HTERT RPE-1 (cell line): ENCODE measurements around the gene GLP2R.
"Not testable (repeated sequence)": the region's sequence is repeated elsewhere in the genome, so short reads cannot be mapped to it uniquely, and the experiment has no call there.

Experiments used
- in situ Hi-C: fragments of 300-500 bp; cut with MboI; formaldehyde crosslinking; loops from 4 replicates; pipeline ENCODE4 v1.14.3; 2020; ENCODE audit warnings: low sequenced_read_pairs

GLP2R gene

DNA sequence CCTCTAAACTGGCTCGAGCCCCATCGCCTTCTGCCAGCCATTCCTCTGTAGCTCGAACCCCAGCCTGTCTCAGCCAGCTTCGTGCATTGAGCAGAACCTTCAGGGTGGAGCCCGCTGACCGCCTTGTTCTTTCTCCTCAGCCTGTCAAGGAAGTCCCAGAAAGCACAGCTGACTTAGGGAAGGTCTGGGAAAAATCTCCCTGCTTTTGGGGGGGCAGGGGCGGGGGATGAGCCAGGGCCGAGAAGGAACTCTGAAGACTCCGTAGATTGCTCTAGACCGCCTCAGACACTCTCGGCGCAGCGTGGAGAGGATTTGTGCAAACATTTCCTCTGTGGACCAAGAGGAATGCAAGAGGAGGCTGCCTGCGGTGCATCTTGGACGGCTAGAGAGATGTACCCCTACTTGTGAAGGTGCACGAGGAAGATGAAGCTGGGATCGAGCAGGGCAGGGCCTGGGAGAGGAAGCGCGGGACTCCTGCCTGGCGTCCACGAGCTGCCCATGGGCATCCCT is at the start of gene GLP2R:
TSS of gene GLP2R (plus strand) at position 284 of the 510 bp plus-strand sequence. CDS start at position 424, 140 bp downstream.
- in situ Hi-C loops = no loop called here

GRCh38 chr17:9776911-9777310 is 48.8 kb upstream of the GLP2R start:
- in situ Hi-C loops = no loop called here

GRCh38 chr17:9780552-9780951 is 45.2 kb upstream of the GLP2R start:
- in situ Hi-C loops = no loop called here

DNA sequence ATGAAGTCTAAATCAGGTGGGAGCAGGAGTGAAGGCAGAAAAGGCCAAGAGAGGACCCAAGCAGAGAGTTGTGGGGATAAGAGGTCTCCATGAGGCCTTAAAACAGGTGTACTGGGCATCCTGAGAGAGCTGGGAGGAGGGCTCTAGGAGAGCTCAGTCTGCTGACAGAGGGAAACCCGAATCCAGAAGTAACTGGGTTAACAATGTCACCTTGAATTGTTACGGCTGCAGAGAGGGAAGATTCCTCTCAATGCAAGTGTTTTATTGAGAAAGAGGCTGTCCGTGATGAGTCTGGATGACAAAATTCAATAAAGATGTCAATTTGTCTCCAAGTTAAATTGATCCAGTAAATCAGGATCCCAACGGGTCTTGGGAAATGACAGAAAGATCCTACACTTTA is 42.7 kb upstream of the GLP2R start:
- in situ Hi-C loops = no loop called here

GRCh38 chr17:9783465-9783864 is 42.3 kb upstream of the GLP2R start:
- in situ Hi-C loops = not testable (repeated sequence)

GRCh38 chr17:9784544-9784943 is 41.2 kb upstream of the GLP2R start:
- in situ Hi-C loops = no loop called here

- in situ Hi-C loops = no loop called here
Observed at GRCh38 chr17:9788601-9789000, 37.1 kb upstream of the GLP2R start.

DNA sequence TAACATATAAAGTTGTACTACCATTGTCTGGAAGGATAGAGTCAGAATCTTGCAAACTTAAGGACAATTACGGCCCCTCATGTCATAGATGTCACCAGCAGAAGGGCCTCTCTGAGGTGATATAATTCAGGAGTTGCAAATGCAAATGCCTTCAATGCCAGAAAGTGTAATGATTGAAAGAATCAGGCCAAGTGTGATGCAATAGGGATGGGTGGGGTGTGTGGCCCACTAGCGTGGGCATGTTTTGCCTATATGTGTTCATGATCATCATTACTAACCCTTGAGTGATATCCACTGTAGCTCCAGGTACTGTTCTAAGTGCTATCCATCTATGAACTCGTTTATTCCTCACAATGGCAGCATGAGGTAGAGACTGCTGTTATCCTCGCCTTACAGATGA is 35.4 kb upstream of the GLP2R start:
- in situ Hi-C loops = no loop called here

DNA sequence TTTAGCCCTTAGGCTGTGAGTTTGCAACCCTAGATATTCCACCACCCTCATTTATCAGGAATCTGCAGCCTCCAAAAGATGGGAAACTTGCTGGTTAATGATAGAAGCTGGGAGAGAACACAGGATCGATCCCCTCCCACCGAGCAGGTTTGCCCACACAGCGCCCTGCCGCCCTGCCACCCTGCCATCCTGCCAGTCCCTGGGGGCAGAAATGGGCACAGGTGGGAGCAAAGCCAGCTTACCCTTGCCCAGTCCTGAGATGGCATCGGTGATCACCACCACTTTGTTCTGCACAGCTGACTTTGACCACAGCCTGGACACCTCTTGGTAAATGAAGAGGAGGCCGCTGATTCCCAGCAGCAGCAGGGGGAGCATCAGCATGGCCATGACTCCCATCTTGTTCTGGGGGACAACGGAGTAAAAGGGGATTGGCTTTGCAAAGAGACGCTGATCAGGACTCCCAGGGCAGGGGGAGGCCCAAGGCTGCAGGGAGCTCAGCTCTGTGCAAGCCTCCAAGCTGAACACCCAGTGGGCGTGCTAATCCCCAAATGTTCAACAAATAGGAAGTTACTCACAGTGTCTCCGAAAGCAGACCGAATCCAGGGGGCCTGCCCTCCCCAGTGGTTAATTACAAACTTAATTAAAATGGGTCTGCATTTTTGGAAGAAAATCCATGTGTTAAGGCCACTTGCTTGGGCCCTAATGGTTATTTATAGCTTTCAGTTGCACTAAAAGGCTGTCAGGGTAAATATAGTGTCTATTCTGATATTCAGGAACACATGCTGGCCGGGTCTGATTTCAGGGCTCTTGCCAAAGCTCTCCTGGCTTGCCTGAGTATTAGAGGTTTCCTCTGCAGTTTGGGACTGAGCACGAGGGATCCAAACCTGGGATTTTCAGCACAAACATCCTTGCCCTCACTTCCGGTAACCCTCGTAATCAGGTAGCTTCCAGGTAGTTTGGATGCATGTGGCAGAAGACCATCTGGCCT is 34.5 kb upstream of the GLP2R start, which contains the start of gene DHRS7C:
TSS of gene DHRS7C (minus strand) at position 704 of the 988 bp plus-strand sequence. CDS start at position 396, 308 bp downstream.
- in situ Hi-C loops = no loop called here

GRCh38 chr17:9792181-9792840 is 33.4 kb upstream of the GLP2R start:
- in situ Hi-C loops = no loop called here

DNA sequence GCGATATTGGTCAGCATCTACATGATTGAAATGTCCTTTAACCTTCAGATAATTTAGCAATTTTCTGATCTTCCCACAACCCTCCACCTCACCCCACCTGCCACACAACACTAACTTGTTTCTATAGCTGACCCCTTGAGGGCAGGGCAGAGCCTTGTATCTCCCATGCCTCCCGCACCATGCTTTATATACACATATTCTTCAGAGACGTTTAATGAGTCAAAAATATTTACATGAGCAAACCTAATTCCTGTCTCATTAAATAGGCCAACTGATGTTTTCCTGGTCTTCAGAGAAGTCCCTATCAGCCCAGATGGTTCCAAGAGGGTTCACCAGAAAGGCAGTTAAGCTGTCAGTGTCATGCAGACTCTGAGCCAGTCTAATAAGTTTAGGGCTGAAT is 27.7 kb upstream of the GLP2R start:
- in situ Hi-C loops = no loop called here

DNA sequence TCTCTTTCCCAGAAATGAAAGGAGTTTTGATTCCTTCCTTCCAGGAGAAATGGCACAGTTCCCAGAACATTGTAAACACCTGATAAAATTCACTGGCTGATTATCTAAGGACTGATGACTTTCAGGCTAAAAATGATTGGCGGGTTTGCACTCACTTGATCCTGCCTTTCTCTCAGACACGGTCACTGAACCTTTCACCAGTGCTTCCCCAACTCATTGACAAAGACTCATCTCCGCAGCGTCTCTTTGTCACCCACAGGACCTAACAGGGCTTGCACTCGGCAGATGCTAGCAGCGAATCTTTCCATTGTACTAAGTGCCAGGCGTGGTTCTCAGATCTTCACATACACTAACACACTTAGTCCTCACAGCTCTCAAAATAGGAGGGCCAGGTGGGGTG is 27.0 kb upstream of the GLP2R start:
- in situ Hi-C loops = no loop called here

GRCh38 chr17:9801505-9801904 is 24.2 kb upstream of the GLP2R start:
- in situ Hi-C loops = no loop called here

- in situ Hi-C loops = no loop called here
Observed at GRCh38 chr17:9802294-9802693, 23.4 kb upstream of the GLP2R start.

DNA sequence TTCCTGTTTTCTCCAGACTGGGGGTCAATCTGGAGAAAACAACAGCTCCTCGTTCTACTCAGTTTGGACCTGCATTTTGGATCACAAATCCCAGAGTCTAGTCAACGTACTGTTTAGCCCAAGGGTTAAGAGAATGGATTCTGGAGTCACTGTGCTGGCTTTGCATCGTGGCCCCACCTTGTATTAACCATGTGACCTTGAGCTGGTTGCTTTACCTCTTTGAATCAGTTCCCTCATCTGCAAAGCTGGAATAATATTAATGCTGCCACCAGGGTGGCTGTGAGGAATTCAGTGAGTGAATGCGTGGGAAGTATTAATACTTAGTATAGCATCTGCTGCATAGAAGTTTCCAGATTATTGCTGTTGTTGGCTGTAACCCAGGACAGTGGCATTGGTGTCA is 23.0 kb upstream of the GLP2R start:
- in situ Hi-C loops = no loop called here

DNA sequence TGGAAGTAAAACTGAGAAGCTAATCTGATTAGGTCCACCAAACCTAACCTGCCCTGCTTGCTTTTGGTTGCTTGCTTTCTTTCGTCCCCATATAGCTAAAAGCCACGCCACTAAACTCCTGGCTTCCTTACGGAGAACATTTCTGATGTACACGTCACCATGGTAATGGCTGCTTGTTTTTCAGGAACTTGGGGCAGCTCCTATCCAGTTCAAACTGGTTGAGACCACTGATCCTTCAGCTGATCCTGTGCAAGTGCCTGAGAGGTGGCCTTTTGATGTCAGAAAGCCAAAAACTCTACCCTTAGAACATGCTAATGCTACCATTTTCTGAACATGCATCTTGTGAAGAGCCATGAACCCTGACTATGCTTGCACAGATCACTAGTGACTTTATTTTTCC is 20.0 kb upstream of the GLP2R start:
- in situ Hi-C loops = no loop called here

DNA sequence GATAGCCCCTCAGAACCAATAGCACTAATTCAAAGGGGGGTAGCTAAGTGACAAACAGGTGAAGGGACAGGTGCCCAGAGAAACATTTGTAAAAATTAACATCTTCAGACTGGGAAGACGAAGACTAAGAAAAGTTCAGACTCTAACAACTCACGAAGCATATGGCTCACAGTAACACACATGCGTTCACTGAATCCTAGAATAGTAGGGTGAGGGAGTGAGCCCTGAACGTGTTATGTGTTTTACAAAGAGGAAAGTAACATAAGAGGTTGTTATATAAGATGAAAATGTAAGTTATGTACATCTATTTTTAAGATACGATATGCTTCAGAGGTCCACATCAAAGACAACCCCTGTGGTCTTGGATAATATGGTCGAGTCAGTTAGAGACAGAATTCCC is 19.0 kb upstream of the GLP2R start:
- in situ Hi-C loops = no loop called here

GRCh38 chr17:9809409-9809808 is 16.3 kb upstream of the GLP2R start:
- in situ Hi-C loops = no loop called here

DNA sequence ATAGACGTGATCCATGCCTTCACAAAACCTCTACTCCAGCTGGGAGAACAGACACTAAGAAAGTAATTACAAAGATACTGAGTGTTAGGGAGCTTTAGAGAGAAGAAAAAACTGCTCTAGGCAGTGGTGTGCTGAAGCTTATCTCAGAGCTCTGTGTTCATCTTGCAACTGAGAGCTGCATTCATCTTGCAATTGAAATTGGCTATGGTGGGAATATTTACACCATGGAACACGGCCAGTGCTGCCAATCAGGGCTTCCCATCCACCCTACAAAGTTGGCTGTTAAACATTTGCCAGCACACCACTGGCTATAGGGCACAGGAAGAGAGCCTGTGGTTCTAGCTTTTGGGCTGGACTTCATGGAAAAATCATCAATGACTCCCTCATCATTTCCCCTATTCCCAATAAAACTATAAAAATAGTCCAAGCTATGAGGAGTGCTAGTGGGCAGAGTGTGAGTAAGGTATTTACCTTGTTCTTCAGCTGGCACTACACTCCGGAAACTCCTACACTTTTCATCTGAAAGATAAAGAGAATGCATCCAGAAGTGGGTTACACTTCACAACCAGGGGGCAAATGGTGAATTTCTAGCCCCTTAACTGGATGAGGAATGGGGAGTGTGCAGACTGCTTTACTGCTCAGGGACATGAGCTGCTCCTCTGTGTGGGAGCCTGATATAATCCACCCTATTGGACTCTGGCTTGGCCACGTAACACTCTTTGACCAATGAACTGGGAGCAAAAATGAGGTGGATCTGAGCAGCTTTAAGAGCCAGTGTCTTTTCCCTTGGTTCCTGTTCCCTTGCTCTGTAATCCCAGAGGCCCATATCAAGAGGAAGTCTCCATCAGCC is 15.4 kb upstream of the GLP2R start:
- in situ Hi-C loops = no loop called here

DNA sequence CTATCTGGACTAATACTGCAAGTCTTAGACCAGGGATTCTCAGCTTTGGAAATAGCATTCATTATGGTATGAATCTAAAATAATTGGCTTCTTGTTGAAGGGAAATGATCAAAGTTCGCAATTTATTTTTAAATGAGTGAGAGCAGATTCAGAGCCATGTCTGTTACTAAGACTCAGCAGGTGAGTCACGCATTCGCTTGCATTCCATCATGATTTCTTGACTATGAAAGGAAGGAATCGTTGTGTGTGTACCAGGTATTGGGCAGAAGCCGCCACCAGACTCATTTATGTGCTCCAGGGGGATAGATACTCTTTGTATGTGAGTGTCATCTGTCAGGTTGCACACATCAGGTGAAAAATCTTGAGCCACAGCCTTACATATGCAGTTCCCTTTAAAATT is 14.6 kb upstream of the GLP2R start:
- in situ Hi-C loops = no loop called here

DNA sequence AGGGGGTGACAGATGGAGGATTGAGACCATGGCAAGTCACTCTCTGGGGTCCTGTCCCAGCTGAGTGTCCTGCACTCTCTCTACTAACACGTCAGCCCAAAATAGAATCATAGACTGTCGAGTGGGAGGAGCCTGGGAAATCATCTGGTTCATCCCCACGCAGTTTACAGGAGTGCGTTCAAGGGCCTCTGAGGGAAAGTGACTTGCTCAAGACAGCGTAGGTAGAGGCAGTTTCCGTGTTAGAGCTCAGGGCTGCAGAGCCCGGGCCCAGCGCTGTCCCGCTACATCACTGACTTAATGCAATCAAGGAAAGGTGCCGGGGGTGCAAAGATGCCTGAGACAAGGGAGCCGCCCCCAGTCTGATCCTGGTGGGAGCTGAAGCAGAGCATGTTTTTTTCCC is 14.2 kb upstream of the GLP2R start:
- in situ Hi-C loops = no loop called here
